Smooth muscle cell (in vitro differentiated cells): ENCODE results near the gene SALL3. TPM values are rescaled to one million over a fixed set of nuclear protein-coding genes. Genes with fewer than 3 reads are reported as not detected.

Experiments
- DNase-seq: peaks from one replicate; lab custom pipeline; 2025; ENCODE audit not compliant: unreplicated experiment; lab: John Stamatoyannopoulos, UW
- H2AFZ ChIP-seq: fragments of 200-600 bp; sonication (generic); 2 replicates; pipeline ENCODE4 v1.6.0; 2016; ENCODE audit warnings: antibody characterized with exemption, low read depth, mild to moderate bottlenecking
- H3F3A ChIP-seq: fragments of 200-600 bp; sonication (generic); 2 replicates; pipeline ENCODE4 v1.6.0; 2017; ENCODE audit warnings: antibody characterized with exemption, low read depth
- H3K27ac ChIP-seq: fragments of 200-600 bp; sonication (generic); 2 replicates; pipeline ENCODE4 v1.5.1; 2016; ENCODE audit warnings: low read depth, mild to moderate bottlenecking
- H3K27me3 ChIP-seq: fragments of 200-600 bp; sonication (generic); 2 replicates; pipeline ENCODE4 v1.6.1; 2016; ENCODE audit warnings: low read depth, mild to moderate bottlenecking
- H3K36me3 ChIP-seq: fragments of 200-600 bp; sonication (generic); 2 replicates; pipeline ENCODE4 v1.5.1; 2016; ENCODE audit warnings: low read depth
- H3K4me1 ChIP-seq: fragments of 200-600 bp; sonication (generic); 2 replicates; pipeline ENCODE4 v1.5.1; 2016; ENCODE audit warnings: low read depth
- H3K4me2 ChIP-seq: fragments of 200-600 bp; sonication (generic); 2 replicates; pipeline ENCODE4 v1.6.0; 2016; ENCODE audit warnings: mild to moderate bottlenecking
- H3K4me3 ChIP-seq: fragments of 200-600 bp; sonication (generic); 2 replicates; pipeline ENCODE4 v1.5.1; 2016; ENCODE audit warnings: mild to moderate bottlenecking
- H3K79me2 ChIP-seq: fragments of 200-600 bp; sonication (generic); 2 replicates; pipeline ENCODE4 v1.6.0; 2016; ENCODE audit warnings: low read depth, mild to moderate bottlenecking
- H3K9ac ChIP-seq: fragments of 200-600 bp; sonication (generic); 2 replicates; pipeline ENCODE4 v1.6.0; 2016; ENCODE audit warnings: low read depth
- H3K9me3 ChIP-seq: fragments of 200-600 bp; sonication (generic); replicated peaks from 2 replicates; pipeline ENCODE4 v1.5.1; 2016; ENCODE audit warnings: low read depth
- H4K20me1 ChIP-seq: fragments of 200-600 bp; sonication (generic); 2 replicates; pipeline ENCODE4 v1.6.0; 2016; ENCODE audit warnings: low read depth
- CTCF ChIP-seq: fragments of 200-600 bp; sonication (generic); IDR thresholded peaks from 2 replicates; pipeline ENCODE4 v1.5.1; 2017; ENCODE audit warnings: borderline replicate concordance, mild to moderate bottlenecking, antibody characterized with exemption; ENCODE audit not compliant: insufficient read depth, poor library complexity, severe bottlenecking
- WGBS: methylation state at CpG from one replicate; pipeline ENCODE4 v1.1.7; 2016; ENCODE audit warnings: low lambda C conversion rate; 5-methylcytosine and 5-hydroxymethylcytosine counted together
- polyA plus RNA-seq: library from polyadenylated mRNA; unstranded; fragments of >200 nt; fragmentation: Nextera tagmentation; extraction: Ambion mirVana; gene quantifications from 2 replicates; pipeline ENCODE4 v1.2.1, GENCODE V29; 2016
- total RNA-seq: library from RNA; depleted of rRNA; stranded (reverse); fragments of >200 nt; gene quantifications from 2 replicates; pipeline ENCODE4 v1.2.3, GENCODE V29; 2014

SALL3 gene
- total and polyA plus RNA-seq, 2 experiments from 2014 or later: 0.81 to 1.00 TPM

- 1% methylated on average over 13 of the region's 13 CpGs for WGBS
- H3K4me3 ChIP-seq: peak overlapping the region; percentile 62
Measured at GRCh38 chr18:78981394-78981831, 1.8 kb downstream of the SALL3 start.

GRCh38 chr18:78981989-78982620, 2.5 kb downstream of the SALL3 start:
- Histone ChIP-seq H4K20me1 (no peaks in the 10 kb centered on the region), H3K79me2 (peaks cover 11% of the 10 kb centered on the region), H3K4me3 (peak overlapping the region; percentile 62), H3K9ac (no peak overlapping the region), H3K4me1 (peaks cover 59% of the 10 kb centered on the region), H3K4me2 (peak overlapping the region; percentile 85), H3K36me3 (no peaks in the 10 kb centered on the region), H2AFZ (peak overlapping the region; percentile 91), H3K27me3 (peaks cover 67% of the 10 kb centered on the region), H3K27ac (no peak overlapping the region), H3F3A (no peaks in the 10 kb centered on the region), H3K9me3 (no peaks in the 10 kb centered on the region)
- TF ChIP-seq CTCF: no peak
- DNase-seq: no peak
- WGBS: 6% methylated on average over 14 of the region's 14 CpGs

More at GRCh38 chr18:78981394-78981831, 1.8 kb downstream of the SALL3 start:
- H3F3A ChIP-seq: no peaks in the 10 kb centered on the region
- no peak overlapping the region for H3K9ac ChIP-seq
- H3K9me3 ChIP-seq: no peaks in the 10 kb centered on the region
- peak overlapping the region; percentile 85 for H3K4me2 ChIP-seq
- TF ChIP-seq CTCF: no peak
- H4K20me1 ChIP-seq: no peaks in the 10 kb centered on the region
- H3K79me2 ChIP-seq: peaks cover 8% of the 10 kb centered on the region
- H3K36me3 ChIP-seq: no peaks in the 10 kb centered on the region
- DNase-seq: no peak
- peaks cover 55% of the 10 kb centered on the region for H3K4me1 ChIP-seq
- peak overlapping the region; percentile 91 for H2AFZ ChIP-seq
- H3K27ac ChIP-seq: no peak overlapping the region
- peaks cover 74% of the 10 kb centered on the region for H3K27me3 ChIP-seq

- H3K27ac ChIP-seq: no peak overlapping the region
- no peak for TF ChIP-seq CTCF
- no peak for DNase-seq
- no peaks in the 10 kb centered on the region for H3F3A ChIP-seq
- H3K36me3 ChIP-seq: no peaks in the 10 kb centered on the region
- H3K9me3 ChIP-seq: no peaks in the 10 kb centered on the region
- no peak overlapping the region for H3K4me3 ChIP-seq
- H4K20me1 ChIP-seq: no peaks in the 10 kb centered on the region
- no peak overlapping the region for H3K9ac ChIP-seq
- peaks cover 53% of the 10 kb centered on the region for H3K27me3 ChIP-seq
- H3K4me2 ChIP-seq: peak overlapping the region; percentile 42
- H3K79me2 ChIP-seq: peaks cover 11% of the 10 kb centered on the region
- H3K4me1 ChIP-seq: peaks cover 46% of the 10 kb centered on the region
- WGBS: 52% methylated on average over 3 of the region's 3 CpGs
- H2AFZ ChIP-seq: peak overlapping the region; percentile 11
Measured at GRCh38 chr18:78983512-78983911, 3.9 kb downstream of the SALL3 start.
